Hepatocyte (in vitro differentiated cells): ENCODE measurements around the gene PSEN1.

ENCODE experiments used
- CTCF ChIP-seq: fragments of 200-600 bp; sonication (generic); IDR thresholded peaks from 2 replicates; pipeline ENCODE4 v1.5.1; 2016; ENCODE audit warnings: antibody characterized with exemption, mild to moderate bottlenecking; ENCODE audit not compliant: poor library complexity
- EZH2 ChIP-seq: fragments of 200-600 bp; sonication (generic); IDR thresholded peaks from 2 replicates; pipeline ENCODE4 v1.6.1; 2016; ENCODE audit warnings: antibody characterized with exemption, mild to moderate bottlenecking, borderline replicate concordance
- EZH2phosphoT487 ChIP-seq: fragments of 200-600 bp; sonication (generic); IDR thresholded peaks from one replicate; pipeline ENCODE4 v1.6.1; 2018; ENCODE audit warnings: antibody characterized with exemption, mild to moderate bottlenecking, low read depth, moderate library complexity; ENCODE audit not compliant: unreplicated experiment, severe bottlenecking

- TF ChIP-seq CTCF (no peak), EZH2phosphoT487 (no peak), EZH2 (no peak)
These were observed 106.1 kb downstream of the PSEN1 start for GRCh38 chr14:73242357-73242901.
